ENCODE measurements around the gene TIPARP.
"Not testable (repeated sequence)": the region's sequence is repeated elsewhere in the genome, so short reads cannot be mapped to it uniquely, and the experiment has no call there.

TIPARP gene

DNA sequence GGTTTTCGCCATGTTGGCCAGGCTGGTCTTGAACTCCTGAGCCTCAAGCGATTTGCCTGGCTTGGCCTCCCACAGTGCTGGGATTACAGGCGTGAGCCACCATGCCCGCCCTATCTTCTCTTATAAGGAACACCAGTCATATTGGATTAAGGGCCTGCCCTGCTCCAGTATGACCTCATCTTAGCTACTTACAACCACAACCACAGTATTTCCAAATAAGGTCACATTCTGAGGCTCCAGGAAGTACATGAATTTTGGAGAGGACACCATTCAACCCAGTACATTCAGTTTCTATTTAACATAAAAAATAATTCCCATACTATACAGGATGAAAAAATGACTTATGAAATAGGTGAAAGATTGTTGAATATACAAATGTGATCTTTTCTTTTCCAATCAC is 37.6 kb downstream of the TIPARP start:
- DNase-seq (ENCODE audit: low spot score): not testable (repeated sequence)

DNA sequence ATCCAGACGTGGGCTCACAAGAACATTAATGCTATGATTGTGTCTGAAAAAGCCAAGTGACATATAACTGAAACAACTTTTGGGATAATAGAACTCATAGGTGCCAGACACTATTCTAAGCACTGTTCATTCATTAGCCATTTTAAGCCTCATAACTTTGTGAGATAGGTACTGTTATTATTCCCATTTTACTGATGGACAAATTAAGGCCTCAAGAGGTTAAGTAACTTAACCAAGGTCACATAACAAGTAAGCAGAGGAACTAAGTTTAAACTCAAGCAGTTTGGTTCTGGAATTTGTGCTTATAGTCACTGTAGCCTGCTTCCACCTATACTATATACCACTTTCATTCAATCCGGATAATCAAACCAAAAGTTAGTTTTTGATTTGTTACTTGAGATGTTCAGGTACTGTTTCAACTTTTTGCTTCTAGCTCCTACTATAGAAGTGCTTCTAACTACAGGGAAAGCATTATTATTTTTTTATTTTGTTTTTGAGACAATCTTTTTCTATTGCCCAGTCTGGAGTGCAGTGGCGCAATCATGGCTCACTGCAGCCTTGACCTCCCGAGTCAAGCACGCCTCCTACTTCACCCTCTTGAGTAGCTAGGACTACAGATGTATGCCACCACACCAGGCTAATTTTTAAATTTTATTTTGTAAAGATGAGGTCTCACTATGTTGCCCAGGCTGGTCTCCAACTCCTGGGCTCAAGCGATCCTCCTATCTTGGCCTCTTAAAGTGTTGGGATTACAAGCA is 41.9 kb downstream of the TIPARP start:
- DNase-seq (ENCODE audit: low spot score): no peak

DNA sequence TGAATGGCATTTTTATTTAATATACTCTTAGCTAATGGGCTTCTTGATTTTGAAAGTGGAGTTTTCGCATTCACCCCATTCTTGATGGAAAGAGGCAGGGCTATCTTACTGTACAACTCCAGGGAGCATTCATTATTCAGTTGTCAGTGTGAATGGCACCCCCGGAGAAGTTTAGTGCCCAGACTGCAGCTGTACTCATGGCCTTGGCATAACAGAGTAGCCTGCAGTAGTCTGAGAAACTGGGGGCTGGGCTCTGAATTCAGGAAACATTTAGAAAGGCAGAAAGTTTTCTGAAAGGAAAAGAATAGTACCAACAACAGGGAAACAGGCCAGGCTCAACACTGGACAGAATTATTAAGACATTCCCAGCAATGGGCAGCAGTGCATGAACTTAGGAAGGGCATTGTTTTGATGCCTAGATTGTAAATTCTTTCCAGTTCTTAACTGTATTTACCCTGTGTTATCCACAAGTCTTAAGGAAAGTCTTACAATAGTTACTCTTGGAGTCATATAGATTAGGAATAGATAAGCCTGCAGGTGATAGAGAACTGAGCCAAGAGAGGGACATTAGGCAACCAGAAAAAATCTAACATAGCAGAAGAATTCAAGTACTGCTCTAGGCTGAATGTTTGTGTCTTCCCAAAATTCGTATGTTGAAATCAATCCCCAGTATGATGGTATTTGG is 44.4 kb downstream of the TIPARP start:
- no peak for DNase-seq (ENCODE audit: low spot score)

DNA sequence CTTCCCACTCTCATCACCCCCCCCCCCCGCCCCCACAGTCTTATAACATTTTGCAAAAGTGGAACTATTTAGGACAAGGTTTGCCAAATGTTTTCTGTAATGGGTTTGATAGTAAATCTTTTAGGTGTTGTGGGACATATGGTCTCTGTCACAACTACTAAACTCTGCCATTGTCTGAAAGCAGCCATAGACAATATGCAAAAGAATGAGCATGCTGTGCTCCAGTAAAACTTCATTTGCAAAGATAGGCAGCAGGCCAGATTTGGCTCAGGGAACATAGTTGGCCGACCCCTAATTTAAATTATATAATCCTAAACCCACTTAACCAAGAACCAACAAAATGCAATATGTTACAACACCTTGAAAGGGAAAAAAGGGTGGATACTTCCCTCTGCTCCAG is 46.4 kb downstream of the TIPARP start:
- DNase-seq (ENCODE audit: low spot score): no peak

DNA sequence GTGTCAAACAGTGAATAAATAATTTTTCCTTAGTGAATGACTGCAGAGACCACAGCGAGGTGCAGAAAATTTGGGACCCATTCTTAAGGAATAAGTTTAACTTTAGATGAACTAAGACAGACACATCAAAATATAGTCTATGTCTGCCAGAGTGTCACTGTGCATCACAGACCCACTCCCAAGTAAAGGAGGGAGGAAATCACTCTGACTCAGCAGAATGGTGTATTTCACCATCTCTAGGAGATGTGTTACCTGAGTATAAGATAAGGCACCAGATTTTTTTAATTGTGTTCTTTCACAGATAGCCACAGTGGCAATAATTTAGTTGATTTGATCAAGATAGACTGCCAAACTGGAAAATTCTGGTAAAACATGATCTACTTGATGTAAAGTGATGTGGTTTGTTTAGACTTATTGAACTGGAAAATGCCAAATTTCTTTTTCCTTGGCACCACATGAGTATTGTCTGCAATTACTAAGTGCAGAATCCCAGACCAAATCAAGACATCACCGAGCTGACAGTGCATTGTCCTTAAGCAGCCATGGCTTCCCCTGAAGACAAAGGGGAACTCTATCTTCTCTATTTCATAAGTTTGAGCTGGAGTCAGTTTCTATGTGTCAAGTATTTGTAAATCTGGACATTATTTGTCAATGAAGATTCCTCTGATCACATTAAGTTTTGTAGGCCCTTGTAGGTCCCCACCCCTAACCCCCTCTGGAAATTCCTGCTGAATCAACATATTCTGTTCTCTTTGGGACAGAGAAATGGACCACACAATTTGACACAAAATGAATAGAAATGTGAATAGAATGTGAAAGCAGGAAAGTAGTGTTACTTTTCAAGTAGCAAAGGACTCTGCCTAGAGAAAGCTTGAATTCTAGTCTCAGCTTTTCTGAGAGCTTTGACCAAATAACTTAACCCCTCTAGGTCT is 47.6 kb downstream of the TIPARP start:
- DNase-seq (ENCODE audit: low spot score): no peak

DNA sequence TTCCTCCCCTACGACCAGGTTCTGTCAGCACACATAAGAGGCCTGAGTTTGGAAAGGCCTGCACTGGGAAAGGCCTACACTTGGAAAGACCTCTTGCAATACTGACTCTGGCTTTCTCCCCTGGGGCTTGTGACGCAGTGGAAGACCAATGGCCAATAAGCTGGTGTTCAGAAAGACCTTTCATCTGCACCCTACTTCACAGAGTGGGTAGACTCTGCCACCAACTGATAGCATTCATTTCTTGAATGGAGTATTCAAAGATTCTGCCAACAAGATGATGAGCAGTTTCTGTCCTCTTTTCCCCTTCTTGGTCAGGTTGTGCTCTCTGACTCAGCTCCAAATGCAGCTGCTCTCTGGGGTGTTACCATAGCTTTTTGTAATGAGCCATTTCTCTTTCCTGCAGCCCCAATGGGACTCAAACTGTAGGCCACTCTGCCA is 48.8 kb downstream of the TIPARP start:
- no peak for DNase-seq (ENCODE audit: low spot score)

DNA sequence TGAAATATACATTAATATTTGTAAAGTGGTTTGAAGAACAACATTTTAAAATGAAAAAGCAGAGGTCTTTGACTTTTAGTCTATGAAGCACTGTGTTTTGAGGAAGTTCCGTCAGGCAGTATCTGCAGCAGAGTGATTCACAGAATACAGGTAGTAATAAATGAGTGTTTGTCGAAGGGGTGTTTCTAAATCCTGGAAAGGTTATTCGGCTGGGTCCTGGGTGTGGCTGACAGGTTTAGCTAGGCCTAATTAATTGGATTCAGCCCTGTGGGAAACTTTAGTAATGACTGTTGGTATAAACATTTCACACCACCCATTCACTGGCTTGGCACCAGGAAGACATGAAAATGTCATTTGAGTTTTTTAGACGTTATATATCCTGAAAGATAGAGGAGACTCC is 51.3 kb downstream of the TIPARP start:
- no peak for DNase-seq (ENCODE audit: low spot score)

DNA sequence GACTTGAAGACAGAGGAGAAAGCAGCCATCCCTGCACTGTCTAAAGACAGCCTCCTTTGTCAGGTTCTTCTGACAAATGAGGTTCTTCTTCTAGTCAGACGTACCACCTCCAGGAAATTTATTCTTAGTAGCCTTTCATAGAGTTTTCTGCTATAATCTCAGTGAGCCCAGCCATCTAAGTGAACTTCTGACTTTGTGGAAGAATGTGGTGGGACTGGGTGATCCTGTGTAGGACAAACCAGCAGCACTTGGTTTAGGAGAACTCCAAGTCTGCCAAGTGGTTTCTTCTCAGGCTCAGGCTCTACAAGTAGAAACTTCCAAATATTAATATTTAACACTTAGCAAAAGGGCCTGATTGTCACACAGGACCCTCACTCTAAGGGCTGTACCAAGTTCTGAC is 52.1 kb downstream of the TIPARP start:
- no peak for DNase-seq (ENCODE audit: low spot score)

DNA sequence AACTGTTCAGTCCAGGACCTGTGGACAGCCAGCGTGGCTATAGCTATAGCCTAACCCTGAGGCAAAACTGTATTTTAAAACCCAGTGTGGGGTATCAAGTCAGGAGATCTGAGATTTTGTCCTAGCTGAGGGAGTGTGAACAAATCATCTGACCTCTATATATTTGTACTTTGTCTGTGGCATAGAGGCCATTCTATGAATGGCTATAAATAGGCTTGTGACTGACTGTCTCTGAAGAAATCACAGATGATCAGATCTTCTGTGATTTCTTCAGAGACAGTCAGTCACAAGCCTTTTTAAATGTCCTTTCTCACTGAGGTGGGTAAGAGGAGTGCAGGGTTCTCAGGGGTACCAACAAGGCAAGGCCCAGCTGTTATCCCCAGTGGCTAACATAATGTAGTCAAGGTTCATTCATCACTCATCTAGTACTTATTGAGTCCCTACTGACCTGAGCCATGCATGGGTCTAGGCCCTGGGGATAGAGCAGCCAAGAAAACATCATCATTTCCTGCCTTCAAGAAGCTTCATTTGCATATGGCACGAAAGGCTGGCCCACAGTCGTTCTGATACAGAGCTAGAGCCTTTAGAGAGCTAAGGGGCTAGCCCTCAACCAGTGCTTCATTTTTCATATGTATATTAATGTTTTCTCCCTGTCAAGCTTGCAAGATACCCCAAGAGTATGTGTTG is 53.3 kb downstream of the TIPARP start:
- DNase-seq (ENCODE audit: low spot score): no peak

DNA sequence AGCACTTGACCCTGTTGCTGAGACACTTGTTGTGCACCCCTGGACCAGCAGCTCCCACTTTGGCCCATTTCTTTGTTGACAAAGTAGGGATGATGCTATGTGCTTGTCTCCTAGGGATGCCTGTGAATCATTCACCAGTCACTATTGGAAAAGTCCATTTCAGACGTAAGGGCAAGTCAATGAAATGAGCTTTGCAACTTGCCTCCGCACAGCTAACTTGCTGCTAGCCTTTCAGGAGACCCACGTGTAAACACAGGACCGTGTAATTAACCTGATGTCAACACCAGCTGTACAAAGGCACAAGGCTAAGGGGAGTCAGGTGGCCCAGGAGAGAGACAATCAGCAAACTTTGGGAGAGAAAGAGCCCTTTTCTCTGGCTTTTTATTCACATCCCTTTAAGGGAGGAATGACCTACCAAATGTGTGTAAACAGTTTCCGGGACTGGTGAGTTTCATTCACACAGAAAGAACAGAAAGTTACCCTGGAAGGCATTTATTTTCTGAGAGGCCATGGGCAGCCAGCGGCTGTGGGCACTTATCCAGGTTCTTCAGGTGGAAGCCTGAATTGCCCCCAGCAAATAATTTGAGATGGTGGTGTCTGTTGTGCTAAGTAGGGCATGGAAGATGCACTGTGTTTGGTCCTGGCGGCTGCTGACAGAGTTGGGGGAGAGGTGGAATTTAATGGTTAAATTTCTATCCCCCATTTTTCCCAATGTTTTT is 54.0 kb downstream of the TIPARP start:
- no peak for DNase-seq (ENCODE audit: low spot score)

DNA sequence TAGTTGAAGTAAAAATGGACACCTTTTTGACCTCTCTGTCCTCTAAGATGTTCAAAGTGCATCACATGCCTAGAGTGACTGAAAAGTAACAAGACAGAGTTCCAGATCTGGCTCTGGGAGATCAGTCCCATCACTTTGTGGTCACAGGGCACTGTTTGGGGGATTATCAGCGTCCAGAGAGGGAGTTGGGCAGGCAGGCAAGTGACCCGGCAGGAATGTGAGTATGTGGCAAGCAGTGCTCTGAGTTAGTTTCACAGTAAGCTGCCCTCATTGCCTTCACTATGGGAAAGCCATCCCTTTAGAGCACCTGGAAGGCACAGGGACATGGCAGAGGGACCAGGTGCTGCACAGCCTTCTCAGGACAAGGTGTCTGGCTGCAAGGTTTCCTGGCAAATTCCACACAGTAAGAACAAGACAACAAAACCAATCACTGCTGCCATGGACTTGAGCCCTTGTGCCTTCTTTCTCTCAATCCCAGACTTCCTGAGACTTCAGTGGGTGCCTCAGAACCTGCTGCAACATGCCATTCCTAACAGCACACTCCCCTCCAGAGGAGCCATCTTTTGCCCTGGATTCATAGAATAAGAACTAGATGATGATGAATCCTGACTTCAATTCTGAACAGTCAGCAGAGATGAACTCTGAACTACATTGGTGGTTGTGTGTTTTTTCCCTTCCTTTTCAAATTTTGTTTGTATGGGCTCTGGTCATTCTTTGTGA is 55.2 kb downstream of the TIPARP start:
- DNase-seq (ENCODE audit: low spot score): no peak

DNA sequence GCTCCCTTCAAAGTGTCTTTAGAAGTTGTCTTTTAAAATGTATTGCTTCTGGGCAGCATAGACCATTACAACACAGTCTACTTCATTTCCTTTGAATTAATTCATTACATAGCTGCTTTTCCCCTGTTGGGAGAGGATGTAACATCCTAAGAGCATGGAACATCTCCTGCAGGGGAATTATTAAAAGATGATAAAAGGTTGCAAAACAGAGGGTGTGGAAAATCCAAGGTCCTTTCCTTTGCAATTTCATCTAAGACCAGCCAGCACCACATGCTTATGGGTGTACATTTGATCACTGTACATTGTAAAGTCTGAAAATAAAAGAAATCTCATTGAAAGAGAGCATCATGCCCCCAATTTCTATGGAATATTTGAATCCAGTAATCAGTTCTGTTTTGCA is 57.4 kb downstream of the TIPARP start:
- DNase-seq (ENCODE audit: low spot score): no peak

DNA sequence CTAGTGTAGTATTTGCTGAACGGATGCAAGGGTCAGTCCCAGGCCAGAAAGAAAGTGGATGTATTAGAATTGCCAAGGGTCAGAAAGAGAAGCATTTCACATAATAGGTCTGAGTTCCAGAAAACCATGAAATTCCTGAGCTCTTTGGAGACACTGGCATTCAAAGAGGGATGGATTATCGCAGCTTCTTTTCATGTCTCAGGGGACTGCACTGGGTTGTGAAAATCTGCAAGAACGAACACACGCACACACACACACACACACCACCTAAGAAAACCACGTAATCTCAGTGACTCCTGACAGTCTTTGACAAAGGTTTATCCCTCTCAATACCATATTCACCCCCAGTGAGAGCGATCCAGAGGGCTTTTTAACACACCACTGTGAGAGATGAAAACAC is 57.9 kb downstream of the TIPARP start:
- no peak for DNase-seq (ENCODE audit: low spot score)

DNA sequence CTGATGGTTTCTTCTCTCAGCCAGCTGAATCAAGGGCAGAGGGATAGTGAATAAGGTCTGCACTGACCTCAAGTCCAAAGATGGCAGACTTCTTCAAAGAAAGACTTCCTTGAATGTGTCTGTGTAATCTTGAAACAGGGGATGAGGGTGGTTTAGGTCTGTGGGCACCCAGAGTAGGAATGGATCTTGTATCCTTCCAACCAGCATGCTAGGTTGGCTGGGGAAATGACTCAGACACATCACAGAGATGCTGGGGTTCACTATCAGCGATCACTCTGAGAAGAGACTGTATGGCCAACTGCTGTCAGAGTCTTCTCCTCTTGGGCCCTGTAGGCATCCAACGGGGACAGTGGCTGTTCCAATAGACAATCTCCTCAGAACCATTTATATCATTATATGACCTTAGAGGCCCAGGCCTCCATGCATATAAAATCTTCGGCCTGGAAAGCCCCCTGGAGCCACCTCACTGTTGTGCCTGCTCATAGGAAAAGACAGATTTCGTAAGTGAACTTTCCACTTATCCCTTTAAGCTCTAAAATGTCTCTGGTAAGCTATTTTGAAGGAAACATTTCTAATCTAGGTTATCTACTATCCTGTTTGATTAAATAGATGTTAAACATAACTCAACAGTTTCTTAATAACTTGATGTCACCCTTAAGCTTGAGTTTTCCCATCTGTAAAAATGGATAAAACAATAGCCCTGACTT is 58.5 kb downstream of the TIPARP start:
- DNase-seq (ENCODE audit: low spot score): no peak

DNA sequence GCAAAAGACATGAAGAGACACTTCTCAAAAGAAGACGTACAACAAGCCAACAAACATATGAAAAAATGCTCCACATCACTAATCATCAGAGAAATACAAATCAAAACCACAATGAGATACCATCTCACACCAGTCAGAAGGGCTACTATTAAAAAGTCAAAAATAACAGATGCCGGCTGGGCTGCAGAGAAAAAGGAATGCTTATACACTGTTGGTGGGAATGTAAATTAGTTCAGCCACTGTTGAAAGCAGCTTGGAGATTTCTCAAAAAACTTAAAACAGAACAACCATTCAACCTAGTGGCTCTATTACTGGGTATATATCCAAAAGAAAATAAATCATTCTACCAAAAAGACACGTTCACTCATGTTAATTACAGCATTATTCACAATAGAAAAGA is 60.3 kb downstream of the TIPARP start:
- DNase-seq (ENCODE audit: low spot score): not testable (repeated sequence)

DNA sequence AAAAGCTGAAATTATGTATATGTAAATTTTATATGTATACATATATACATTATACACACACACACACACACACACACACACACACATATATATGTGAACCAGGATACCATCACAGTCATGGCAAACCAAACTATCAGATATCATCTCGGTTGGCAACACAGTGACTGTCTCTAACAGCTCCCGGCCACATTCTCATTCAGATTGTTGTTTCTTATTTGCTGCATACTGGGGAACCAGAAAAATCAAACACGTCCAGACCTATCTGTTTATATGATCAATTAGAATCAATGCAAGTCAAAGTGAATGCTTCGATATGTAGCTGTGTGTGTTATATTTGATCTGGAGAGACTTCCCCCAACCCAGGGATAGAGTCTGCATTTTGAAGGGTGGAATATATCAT is 61.1 kb downstream of the TIPARP start:
- DNase-seq (ENCODE audit: low spot score): no peak

DNA sequence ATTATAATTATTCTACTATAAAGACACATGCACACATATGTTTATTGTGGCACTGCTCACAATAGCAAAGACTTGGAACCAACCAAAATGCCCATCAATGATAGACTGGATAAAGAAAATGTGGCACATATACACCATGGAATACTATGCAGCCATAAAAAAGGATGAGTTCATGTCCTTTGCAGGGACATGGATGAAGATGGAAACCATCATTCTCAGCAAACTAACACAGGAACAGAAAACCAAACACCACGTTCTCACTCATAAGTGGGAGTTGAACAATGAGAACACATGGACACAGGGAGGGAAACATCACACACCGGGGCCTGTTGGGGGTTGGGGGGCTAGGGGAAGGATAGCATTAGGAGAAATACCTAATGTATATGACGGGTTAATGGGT is 62.7 kb downstream of the TIPARP start:
- not testable (repeated sequence) for DNase-seq (ENCODE audit: low spot score)

DNA sequence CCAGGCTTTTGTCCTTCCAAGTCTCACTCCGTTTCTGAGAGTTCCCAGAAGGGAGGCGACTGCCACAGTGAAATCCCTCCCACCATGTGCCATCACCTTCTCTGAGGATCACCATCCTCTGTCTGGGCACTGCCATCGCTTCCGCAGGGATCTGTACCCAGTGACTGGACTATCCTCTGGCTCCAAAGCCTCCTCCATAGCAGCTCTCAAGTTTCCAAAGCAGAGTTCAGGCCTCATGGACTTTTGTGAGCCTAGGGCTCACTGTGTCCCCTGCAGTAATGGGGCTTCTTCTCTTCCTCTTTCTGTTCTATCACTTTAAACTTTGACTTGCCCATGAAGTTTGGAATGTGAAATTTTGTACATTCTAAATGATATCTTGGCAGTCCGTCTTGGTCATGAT is 63.9 kb downstream of the TIPARP start:
- no peak for DNase-seq (ENCODE audit: low spot score)

DNA sequence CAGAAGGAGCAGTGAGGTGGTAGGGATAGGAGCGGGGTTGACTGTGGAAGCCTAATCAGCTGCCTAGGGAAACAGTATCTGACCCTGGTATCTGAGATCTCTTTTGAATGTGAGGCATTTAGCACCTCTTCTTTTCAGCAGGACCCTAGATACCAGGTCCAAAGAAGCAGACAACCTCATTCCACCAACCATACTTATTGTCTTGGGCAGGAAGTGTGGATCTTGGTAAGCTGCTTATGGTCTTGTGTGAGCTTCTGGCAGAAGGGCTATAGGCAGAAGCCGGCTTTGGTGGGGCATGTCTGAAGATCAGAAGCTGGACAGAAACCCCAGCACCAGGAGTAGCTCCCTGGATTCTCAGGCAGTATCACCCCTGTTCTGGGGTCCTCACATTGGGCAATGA is 65.6 kb downstream of the TIPARP start:
- no peak for DNase-seq (ENCODE audit: low spot score)

DNA sequence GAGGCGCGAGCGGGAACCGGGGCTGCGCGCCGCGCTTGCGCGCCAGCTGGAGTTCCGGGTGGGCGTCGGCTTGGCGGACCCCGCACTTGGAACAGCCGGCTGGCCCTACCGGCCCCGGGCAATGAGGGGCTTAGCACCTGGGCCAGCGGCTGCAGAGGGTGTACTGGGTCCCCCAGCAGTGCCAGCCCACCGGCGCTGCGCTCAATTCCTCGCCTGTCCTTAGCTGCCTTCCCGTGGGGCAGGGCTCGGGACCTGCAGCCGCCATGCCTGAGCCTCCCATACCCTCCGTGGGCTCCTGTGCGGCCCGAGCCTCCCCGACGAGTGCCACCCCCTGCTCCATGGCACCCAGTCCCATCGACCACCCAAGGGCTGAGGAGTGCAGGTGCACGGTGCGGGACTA is 66.2 kb downstream of the TIPARP start:
- DNase-seq (ENCODE audit: low spot score): not testable (repeated sequence)
